ENCODE results near the gene EHMT1.

The EHMT1 gene

DNA sequence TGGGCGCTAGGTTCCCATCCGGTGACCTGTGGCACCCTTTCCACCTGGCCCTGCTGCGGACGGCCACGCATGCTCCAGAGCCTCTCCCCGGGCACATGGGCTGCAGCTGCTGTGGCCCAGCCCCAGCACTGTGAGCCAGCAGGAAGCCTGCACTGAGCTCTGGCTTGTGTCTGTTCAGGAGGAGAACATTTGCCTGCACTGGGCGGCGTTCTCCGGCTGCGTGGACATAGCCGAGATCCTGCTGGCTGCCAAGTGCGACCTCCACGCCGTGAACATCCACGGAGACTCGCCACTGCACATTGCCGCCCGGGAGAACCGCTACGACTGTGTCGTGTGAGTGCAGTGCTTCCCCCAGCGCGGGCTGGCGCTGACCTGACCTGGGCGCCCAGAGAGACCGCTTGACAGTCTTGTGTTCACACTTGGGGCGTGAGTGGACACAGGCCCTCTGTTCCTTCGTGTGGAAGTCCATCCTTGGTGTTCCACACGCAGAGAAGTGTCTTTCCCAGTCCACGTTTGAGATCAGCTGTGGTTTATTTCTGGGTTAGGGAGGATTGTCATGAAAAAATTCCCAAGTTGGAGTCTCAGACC, 192.6 kb downstream of the EHMT1 start:
- DNase-seq: no peak

DNA sequence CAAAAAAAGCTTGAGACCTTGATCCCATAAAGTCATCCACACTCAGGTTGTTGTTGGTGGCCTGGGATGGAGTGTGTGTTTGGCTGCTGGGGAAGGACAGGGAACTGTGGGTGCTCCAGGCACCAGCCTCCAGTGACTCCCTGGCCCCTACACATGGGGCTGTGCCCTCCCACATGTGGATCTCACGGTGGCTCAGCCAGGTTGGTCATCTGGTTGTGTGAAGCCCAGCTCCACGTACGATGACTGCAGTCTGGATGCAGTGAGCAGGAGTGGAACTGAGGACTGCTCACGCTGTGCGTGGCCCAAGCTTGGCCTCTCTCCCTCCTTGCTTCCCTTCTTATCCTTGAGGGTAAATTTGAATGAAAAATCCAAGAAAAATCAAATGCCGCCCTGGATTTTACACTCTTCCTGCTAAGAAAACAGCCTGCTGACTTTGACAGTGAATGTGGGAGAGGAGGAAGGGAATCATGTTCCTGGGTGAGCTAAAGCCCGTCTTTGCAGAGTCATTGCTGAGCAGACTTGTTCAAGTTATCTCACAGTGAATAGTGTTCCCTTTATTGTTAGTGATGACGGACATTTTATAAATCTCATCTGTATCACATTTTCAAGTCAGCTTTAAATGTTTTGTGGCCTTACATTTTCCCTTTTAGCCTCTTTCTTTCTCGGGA, 193.7 kb downstream of the EHMT1 start:
- no peak for DNase-seq

DNA sequence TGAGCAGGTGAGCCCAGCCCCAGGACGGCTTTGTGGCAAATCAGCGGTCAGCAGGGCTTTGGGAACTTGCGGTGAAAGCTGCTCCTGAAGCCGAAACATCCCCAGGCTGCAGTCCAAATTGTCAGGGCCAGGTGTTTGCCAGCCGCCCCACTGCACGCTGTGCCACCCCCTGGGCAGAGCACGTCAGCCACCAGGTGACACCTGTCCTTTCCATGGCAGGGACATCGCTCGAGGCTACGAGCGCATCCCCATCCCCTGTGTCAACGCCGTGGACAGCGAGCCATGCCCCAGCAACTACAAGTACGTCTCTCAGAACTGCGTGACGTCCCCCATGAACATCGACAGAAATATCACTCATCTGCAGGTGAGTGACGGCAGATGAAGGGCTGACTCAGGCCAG, 194.4 kb downstream of the EHMT1 start:
- DNase-seq: peak; percentile 45

DNA sequence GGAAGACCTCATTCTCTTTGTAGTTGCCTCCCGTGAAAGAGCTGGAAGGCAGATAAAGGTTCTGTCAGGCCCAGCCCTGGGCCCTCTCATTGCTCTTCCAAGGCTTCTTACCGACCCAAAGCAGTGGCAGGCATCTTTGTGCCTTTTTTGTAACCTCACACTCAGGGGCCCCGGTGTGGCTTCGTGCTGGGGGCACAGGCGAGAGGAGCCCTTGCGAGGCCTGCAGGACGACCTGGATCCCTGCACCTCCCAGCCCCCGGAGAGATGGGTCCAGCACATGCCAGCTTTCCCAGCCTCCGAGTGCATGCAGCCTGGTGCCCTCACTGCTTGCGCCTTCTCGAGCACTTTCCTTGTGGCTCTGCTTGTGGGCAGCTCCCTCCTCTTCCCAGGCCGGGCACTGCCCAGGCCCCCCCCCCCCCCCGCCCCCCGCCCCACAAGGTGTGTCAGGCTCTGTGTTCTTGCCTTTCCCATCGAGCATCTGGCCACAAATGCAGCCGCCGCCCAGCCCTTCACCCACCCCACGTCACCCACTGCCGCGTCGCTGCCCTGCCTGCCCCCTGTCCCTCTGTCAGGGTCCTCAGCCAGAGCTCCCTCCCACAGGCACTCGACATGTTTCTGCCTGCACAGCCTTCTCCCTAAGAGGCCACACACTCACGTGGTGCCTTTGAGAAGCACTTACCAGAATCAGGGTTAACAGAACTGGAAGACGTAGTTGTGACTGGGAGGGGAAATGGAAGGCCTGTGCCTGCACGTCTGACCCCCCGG, 195.0 kb downstream of the EHMT1 start:
- DNase-seq: peak; percentile 98

DNA sequence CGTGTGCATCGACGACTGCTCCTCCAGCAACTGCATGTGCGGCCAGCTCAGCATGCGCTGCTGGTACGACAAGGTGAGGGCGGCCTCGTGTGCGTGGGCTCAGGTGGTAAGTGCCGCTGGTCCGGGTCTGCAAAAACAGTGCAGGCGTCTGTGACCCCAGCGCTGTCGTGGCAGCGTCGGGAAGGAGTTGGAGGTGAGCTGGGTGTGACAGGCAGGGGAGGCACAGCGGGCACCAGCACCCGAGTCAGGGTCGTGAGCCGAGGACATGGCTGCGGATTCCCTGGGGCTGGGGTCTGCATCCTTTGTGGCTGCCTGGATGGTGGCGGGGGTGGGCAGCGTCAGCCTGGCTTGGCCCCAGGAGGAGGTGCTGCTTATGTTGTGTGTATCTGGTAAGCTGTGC, 195.6 kb downstream of the EHMT1 start:
- DNase-seq: no peak

DNA sequence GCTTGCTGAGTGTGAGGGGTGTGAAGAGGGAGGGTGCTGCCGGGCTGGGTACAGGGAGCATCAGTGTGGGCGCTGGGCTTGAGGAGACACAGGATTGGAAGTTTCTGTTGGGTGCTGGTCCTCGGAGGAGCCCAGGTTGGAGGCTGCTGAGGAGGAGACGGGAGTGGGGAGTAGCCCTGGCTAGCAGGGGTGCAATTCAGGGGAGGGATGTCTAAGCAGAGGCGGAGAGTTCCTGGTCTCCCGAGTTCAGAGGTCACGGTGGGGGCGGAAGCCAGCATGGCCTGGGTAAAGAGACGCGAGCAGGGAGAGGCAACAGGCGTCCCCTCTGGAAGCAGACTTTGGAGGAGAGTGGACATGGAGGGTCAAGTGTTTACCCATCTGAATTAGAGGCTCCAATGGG, 196.0 kb downstream of the EHMT1 start:
- DNase-seq: no peak

DNA sequence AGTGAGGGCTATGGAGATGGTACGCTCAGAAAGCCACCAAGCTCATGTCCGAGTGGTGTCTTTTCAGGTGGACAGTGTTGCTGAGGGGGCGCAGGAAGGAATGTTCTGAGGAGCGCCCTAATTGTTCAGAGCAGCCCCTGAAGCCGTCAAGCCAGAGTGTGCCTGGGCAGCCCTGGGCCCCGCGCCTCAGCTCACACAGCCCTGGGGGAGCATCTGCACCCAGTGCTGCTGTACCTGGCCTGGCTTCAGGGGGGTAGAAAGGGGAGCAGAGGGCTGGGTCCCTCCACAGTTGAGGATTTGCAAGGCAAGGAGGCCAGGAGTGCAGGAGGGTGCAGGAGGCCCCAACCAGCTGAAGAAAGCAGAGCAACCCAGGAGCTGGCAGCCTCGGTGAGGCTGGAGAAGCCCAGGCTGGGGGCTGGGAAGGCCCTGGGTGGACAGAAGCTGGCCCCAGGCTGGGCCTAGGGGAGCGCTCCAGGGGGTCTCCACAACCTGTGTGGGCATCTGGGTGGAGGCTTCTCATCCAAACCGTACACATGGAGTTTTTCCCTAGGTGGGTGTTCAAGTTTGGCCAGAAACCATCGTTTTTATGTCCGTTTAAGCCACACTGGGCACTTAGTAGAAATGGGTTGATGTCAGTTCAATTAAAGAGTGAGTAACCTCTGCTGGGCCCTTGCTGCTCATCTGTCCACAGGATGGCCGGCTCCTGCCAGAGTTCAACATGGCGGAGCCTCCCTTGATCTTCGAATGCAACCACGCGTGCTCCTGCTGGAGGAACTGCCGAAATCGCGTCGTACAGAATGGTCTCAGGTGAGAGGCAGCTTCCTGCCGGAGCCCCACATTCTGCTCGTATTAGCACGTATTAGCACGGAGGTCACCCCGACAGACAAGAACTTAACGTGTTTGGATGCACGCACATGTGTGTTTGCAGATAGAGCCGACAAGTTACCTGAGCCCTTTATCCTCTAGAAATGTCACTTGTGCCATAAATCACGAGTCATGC, 196.8 kb downstream of the EHMT1 start:
- DNase-seq: no peak

DNA sequence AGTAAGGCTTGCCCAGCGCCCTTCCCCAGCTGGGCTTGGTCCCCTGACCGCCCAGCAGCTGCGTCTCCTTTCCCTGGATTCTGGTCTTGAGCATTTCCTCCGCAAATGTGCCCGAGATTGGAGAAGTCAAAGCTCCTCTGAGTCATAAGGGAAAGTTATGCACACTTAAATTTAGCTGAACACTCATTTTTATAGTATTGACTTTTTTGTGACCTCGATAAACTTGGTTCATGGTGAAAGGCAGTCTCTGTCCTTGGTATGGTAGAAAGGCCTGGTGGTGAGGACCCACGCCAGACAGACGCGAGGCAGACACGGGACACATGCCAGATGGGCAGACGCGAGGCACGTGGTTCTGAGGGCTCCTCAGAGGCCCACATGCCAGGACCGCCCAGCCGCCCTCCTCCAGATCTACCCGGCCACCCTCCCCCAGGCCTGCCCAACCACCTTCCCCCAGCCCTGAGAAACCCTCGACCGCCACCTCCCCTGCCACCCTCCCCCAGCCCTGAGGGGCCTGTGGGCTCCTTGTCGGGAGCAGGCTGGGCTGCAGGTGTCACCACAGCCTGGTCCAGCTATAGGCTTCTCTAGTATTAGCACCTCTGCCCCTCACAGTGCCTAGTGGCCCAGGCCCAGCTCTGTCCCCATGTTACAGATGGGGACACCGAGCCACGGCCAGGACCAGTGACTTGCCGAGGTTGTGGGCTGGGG, 197.9 kb downstream of the EHMT1 start:
- DNase-seq: no peak

DNA sequence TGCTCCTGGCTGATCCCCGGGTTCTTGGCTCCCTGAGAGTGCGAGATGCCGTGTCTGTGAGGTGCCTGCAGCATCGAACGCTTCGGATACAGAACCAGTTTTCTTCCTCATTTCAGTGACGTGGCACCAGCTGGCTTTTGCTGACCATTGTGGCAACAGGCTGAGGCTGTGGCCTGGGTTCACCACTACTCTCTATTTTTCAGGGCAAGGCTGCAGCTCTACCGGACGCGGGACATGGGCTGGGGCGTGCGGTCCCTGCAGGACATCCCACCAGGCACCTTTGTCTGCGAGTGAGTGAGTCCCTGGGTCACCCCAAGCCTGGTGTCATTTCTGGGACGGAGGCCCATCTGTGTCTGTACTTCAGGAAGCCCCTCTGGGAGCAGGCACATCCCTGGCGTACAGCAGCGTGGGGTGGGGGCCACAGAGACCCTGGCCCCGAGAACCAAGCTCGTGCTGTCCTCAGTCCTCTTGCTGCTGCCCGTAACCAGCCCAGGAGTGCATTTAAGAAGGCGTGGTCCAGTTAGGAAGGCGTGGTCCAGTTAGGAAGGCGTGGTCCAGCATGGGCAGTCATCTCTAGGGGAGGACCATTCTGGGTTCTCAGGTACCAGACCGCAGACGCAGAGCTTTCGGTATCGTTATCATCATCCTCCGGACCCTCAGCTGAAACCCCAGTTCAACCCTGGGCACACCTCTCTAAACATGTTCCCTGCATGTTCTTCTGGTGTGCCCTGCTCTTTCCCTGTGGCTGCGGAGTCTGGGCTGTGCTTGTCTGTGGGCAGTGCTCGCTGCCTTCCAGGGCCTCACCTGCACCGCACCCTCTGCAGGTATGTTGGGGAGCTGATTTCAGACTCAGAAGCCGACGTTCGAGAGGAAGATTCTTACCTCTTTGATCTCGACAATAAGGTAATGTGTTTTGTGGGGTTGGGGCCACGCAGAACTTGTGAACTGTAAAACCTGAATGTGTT, 198.7 kb downstream of the EHMT1 start:
- no peak for DNase-seq

DNA sequence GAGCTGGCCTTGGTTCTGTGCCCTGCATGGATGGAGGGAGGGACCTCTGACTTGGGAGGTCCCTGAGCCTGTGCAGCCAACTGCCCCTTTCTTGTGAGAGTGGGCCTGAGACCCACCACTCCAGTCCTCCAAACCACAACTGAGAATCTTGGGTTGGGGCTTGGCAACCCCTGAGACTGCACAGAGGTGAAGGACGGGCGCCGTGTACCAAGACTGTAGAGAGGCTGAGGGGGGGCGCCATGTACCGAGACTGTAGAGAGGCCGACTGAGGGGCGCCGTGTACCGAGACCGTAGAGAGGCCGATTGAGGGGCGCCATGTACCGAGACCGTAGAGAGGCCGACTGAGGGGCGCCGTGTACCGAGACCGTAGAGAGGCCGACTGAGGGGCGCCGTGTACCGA, 199.5 kb downstream of the EHMT1 start:
- no peak for DNase-seq

DNA sequence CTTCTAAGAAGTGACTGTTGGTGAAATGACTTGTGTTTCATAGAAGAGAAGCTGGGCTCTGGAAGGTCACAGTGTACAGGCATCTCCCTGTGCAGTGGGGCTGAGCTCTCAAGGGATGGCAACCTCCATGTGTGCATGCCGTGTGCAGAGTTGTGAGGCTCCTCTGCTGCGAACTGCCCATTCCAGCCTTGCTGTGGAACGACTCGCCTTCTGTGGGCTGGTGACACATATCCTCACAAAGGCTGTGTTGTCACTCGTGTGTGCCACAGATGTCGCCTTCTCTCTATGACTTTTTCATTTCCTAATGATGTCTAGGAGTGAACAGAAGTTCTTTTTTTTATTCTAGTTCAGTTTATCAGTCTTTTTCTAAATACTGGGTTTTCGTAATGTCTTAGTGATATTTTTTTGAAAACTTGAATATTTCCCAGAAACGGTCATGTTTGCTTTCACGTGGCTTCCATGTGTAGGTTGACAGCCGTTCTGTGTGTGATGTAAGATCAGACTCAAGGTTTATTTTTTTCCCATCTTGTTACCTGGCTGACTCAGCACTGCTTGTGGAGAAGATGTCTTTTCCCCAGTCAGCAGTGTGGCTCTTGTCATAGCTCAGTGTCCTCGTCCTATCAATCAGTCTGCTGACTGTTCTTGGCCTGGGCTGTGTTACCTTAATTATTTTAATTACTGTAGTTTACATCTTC, 201.5 kb downstream of the EHMT1 start:
- DNase-seq: no peak

DNA sequence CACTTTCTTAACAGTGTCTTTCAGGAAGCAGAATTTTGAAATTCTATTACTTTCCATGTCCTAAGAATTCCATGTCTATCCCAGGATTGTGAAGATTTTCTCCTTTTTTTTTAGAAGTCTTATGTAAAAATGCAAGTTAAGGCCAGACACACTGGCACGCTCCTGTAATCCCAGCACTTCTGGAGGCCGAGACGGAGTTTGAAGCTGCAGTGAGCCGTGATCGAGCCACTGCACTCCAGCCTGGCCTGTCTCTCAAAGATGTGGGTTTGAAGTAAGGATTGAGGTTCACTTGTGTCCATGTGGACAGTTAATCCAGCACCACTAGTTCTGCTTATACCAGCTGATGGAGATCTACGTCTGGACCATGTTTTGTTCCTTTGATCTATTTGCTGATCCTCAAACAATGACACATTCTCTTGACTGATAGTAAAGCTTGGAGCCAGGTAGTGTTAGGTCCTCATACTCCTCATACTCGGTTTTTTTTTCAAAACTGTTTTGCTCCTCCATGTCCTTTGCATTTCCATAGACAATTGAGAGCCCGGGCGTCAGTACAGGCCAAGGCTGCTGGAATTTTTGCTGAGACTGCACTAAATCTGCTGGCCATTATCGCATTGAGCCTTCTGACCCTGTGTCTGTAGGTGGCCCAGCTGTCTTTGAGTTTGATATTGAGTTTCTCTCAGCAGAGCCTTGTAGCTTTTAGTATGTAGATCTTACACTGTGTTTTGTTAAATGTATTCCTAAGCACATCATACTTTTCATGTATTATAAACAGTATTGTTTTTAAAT, 205.4 kb downstream of the EHMT1 start:
- no peak for DNase-seq

DNA sequence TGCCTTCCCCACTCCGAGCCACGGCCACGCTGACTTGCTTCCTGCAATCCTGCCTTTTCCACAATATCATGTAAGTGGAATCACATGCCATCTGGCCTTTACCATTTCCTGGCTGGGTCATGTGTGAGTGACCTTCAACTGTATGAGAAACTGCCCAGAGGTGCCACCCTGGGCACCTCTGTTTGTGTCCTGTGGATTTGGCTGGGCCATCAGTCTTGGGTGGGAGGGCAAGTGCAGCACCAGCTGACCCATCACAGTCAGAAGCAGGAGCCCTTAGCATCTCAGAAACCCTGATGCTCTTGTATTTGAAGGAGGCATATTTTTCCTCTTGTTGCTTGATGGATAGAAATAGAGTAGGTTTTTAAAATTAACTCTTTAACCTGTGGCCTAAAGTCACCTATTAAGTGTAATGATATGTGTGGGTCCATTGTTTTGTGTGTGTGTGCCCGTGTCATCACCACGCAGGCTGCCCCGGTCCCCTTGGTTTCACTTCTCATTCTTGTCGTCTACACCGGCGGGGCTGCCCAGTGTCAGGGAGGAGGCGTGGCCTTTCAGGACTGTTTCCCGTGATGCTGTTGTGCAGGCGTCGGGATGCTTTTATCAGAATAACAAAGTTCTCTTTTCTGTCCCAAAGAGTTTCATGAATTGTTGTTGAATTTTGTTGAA, 206.7 kb downstream of the EHMT1 start:
- no peak for DNase-seq

DNA sequence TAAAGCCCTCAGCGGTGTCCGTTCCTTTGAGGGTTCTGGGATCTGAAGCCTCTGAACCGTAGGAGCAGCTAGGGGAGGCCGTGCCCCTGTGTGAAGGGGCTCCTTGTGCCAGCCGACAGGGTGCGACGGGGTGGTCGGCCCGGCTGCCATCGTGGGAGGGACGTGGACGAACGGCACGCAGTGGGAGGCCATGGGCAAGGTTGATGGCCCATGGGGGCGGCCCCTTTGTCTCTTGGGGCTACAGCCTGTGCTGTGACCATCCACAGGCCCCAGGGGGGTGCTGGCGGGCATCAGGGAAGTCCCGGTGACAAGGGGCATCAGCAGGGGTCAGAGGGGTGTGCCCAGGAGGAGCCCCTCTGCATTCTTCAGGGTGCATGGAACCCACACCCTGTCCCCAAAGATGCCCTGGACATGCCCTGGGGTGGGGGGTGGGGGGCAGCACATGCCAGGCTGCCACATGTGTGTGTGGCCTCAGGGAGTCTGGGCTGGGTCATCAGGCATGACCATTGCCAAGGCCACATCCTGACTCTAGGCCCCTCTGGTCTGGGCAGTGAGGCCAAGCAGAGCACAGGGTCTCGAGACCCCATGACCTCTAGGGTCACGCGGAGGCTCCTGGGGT, 209.2 kb downstream of the EHMT1 start:
- DNase-seq: no peak

DNA sequence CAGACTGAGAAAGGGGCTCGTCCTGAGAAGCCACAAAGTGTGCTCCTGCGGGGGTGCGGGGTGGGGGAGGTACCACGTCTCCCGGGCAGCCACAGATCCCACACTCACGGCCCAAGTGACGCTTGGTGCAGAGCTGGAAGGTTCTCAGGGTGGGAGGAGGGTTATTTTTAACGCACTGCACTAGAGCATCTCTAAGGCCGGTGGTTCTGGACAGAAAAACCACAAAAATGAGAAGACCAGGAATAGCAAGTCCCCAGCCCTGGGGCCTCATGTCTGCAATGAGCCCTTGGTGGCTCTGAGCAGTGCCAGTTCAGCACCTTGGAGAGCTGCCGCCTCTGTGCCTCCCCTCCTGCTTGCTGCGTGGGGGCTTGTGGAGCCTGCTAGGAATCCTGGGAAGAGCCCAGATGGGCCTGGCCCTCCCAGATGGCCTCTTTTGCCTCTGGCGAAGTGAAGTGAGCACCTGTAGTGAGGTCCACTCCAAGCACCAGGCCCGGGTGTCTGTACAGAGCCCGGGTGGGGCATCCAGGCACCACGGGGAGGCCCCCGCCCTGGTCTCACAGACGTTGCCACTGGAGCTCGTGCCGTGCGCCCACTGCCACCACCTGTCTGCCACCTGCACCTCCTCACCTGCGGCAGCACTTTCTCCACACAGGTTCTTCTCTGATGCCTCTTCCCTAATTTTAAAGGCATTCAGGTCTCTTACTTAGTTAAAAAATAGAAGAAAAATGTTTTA, 209.9 kb downstream of the EHMT1 start:
- DNase-seq: no peak

DNA sequence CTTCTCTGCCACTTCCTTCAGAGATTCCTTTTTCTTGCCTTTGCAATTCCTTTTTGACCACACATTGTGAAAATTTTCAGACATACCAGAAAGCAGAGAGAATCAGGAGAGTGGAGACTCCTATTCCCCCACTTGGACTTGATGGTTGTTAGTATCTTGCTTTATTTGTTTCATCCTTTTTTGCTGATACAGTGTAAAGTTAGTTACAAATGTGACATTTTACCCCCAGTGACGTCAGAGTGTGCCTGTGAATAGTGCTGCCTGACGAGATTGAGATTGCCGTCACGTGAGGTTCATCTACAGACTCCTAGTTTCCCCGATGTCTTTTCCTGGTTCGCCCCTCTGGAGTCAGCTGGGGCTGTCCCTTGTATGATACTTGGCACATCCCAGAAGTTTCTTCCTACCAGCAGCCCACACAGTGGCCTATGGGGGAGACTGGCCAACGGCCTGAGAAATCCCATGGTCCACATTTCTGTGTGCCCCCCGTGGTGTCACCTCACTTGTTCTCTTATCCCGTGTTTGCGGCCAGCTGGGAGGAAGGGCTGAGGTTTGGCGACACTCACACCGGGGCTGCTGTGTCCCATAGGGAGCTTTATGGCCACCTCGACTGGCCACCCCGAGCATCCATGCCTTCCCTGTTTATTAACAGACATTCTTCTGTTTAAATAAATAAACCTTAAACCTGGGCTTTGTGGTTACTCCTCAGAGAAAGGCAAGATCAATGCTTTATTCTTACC, 210.6 kb downstream of the EHMT1 start:
- DNase-seq: no peak

DNA sequence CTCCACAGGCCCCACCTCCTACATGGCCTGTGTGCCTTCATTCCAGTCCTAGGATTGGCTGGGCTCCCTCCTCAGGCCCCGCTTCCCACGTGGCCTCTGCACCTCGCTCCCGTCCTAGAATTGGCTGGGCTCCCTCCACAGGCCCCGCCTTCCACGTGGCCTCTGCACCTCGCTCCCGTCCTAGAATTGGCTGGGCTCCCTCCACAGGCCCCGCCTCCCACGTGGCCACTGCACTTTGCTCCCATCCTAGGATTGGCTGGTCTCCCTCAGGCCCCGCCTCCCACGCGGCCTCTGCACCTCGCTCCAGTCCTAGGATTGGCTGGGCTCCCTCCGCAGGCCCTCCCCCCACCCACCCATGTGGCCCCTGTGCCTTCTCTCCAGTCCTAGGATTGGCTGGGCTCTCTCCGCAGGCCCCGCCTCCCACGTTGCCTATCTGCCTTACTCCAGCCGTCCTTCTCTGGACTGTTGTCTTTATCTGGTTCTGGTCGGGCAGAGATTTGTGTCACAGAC, 213.4 kb downstream of the EHMT1 start:
- DNase-seq: no peak

Measured in DMS79 (cell line).